BJ (cell line): ENCODE results near the gene RALY. TPM values are rescaled to one million over a fixed set of nuclear protein-coding genes. Genes with fewer than 3 reads are reported as not detected.

ENCODE experiments used
- CTCF ChIA-PET: fragments of 350-600 bp; formaldehyde crosslinking; extraction: SDS; loops from one replicate; lab custom pipeline; 2021; ENCODE audit warnings: antibody characterized with exemption, inconsistent platforms; lab: Yijun Ruan, JAX
- POLR2A ChIA-PET: fragments of 300-600 bp; sonication (Branson Sonifier 250); formaldehyde crosslinking; extraction: SDS; loops from one replicate; lab custom pipeline; 2021; ENCODE audit warnings: antibody characterized with exemption; lab: Charles Lee
- DNase-seq: peaks from one replicate; pipeline ENCODE4 v3.0.0-alpha.2; 2011; ENCODE audit warnings: low read depth
- H3K27me3 ChIP-seq: 2 replicates; pipeline ENCODE4 v1.6.0; 2011; ENCODE audit warnings: low read length; ENCODE audit not compliant: control insufficient read depth, insufficient read depth
- H3K36me3 ChIP-seq: 2 replicates; pipeline ENCODE4 v1.5.1; 2011; ENCODE audit warnings: low read length; ENCODE audit not compliant: control insufficient read depth, insufficient read depth
- H3K4me3 ChIP-seq: 2 replicates; pipeline ENCODE4 v1.5.1; 2011; ENCODE audit warnings: low read depth, mild to moderate bottlenecking, control low read depth, low read length
- polyA plus RNA-seq: library from polyadenylated mRNA; depleted of rRNA; stranded (reverse); fragments of >200 nt; gene quantifications from 2 replicates; pipeline ENCODE4 v1.2.3, GENCODE V29; 2011
- TF ChIP-seq, protein P1 (sequence below): IDR thresholded peaks from 2 replicates; pipeline ENCODE4 v1.5.1; 2011; ENCODE audit warnings: low read depth, mild to moderate bottlenecking, control low read depth, inconsistent platforms, low read length, moderate library complexity; ENCODE audit not compliant: insufficient read depth

The RALY gene
- polyA plus RNA-seq, 1 experiment: 144 TPM

DNA sequence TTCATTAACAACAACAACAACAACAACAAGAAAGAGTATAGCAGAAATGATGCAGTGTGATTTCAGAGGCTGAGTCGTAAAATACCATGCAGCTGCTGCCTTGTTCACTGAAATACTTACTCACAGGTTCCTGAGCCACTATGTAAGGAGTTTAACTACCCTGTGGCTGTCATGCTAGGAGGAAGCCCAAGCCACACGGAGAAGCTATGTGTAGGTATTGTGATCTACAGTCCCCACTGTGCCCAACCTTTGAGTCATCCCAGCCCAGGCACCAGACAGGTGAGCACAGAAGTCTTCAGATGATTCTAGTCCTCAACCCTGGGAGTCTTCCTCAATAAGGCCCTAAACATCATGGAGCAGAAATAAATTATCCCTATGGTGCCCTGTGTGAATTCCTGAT lies 14.6 kb upstream of the RALY start:
- H3K36me3 ChIP-seq: no peaks in the 10 kb centered on the region
- DNase-seq: no peak
- TF ChIP-seq, protein P1, sequence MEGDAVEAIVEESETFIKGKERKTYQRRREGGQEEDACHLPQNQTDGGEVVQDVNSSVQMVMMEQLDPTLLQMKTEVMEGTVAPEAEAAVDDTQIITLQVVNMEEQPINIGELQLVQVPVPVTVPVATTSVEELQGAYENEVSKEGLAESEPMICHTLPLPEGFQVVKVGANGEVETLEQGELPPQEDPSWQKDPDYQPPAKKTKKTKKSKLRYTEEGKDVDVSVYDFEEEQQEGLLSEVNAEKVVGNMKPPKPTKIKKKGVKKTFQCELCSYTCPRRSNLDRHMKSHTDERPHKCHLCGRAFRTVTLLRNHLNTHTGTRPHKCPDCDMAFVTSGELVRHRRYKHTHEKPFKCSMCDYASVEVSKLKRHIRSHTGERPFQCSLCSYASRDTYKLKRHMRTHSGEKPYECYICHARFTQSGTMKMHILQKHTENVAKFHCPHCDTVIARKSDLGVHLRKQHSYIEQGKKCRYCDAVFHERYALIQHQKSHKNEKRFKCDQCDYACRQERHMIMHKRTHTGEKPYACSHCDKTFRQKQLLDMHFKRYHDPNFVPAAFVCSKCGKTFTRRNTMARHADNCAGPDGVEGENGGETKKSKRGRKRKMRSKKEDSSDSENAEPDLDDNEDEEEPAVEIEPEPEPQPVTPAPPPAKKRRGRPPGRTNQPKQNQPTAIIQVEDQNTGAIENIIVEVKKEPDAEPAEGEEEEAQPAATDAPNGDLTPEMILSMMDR: no peak
- CTCF ChIA-PET: no interaction called here
- H3K4me3 ChIP-seq: no peak overlapping the region
- POLR2A ChIA-PET: no interaction called here
- peaks cover 7% of the 10 kb centered on the region; the same call in 1 of the 2 replicates for H3K27me3 ChIP-seq

DNA sequence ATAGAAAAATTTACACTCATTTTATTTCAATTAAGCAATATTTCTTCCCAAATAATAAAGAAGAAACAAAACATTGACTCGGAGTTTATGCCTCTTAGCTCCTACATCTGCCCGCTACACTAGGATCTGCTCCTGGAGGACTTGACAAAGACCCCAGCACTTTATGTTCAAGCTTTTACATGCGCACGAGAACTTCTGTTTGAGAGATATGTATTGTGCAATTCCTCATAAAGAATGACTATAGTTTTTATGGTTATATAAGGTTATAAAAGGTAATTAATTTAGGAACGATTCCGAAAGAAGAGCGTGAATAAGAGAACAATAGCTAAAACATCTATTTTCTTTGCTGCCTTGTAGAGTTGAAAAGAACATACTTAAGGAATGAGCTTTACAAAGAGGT lies 12.4 kb upstream of the RALY start:
- H3K4me3 ChIP-seq: no peak overlapping the region
- CTCF ChIA-PET: interaction anchor here (0.9 to 2.8 kb wide), 7 partner anchors 8 to 125 kb away, joined by 3 to 7 read pairs (median 4); no protein-coding TSS in a partner anchor
- H3K36me3 ChIP-seq: no peaks in the 10 kb centered on the region
- no peak for DNase-seq
- TF ChIP-seq, protein P1: no peak
- POLR2A ChIA-PET: no interaction called here
- peaks cover 7% of the 10 kb centered on the region; the same call in 1 of the 2 replicates for H3K27me3 ChIP-seq

DNA sequence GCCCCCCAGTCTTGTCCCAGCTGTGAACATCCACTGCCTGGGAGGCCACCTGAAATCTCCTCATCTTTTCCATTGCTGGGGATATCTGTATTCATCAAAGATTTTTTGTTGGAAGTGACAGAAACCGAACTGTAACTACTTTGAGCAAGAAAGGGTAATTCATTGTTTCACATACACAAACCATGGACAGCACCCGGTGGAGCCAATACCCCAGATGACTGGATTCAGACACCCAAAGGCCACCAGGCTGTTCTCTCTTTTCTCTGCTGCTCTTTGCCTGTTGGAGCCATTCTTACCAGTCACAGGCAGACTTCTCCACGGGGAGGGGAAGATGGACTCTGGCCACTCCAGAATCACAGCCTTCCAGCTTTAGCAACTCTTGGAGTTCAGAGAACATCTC lies 11.7 kb upstream of the RALY start:
- Histone ChIP-seq H3K36me3 (no peaks in the 10 kb centered on the region), H3K4me3 (no peak overlapping the region), H3K27me3 (peaks cover 7% of the 10 kb centered on the region; the same call in 1 of the 2 replicates)
- DNase-seq: no peak
- CTCF ChIA-PET: interaction anchor here (1.4 to 2.8 kb wide), 2 partner anchors 8 to 13 kb away, joined by 5 to 7 read pairs; no protein-coding TSS in a partner anchor
- POLR2A ChIA-PET: no interaction called here
- TF ChIP-seq, protein P1: no peak

DNA sequence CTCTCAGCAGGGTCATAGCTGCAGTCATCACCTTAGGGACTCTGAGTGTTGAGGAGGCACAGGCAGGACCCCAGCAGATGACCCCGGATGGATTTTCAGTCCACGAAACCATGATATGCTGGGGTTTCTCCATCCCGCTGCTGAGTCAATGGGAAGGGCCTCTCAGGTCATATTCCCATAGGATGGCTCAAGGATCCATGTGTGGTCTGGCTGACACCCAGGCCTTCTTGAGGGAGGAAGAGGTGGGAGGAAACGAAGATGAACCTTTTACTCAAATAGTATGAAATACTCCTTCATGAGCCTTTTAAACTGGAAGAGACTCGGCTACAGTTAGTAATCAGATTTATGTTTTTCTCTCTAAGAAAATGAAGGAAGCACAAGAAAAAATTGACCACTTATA lies 10.3 kb upstream of the RALY start:
- ChIA-PET POLR2A (no interaction called here), CTCF (no interaction called here)
- no peak for DNase-seq
- TF ChIP-seq, protein P1: no peak
- 0 out of 2 replicates have a peak, but pooled peaks cover 4% of the 10 kb centered on the region for H3K27me3 ChIP-seq
- no peak overlapping the region for H3K4me3 ChIP-seq
- H3K36me3 ChIP-seq: no peaks in the 10 kb centered on the region

DNA sequence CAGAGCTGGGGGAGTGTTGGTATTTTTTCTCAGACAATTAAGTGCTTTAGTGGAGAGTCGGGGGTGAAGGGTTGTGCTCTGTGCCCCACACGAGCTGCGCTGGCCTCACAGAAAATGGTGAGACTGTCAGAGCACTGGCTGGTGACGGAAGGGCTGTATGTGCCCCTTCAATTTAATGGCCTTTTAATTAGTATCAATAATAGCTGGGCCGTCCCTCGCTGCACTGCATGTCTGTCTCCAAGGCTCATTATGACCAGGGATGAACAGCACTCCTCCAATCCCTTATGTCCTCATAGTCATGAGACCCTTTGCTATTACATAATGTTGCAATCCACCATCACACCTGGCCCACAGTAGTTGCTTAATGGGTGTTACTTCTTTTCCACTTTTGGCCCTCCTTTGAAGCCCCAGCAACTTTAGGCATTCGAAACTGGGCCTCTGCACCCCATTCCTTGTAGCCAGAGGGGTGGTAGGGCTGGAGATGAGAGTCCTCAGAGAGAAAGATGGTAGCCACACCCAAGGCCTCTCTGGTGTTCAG lies 9.5 kb upstream of the RALY start:
- POLR2A ChIA-PET: no interaction called here
- TF ChIP-seq, protein P1: no peak
- Histone ChIP-seq H3K4me3 (no peak overlapping the region), H3K27me3 (0 out of 2 replicates have a peak, but pooled peaks cover 4% of the 10 kb centered on the region), H3K36me3 (no peaks in the 10 kb centered on the region)
- DNase-seq: no peak
- CTCF ChIA-PET: interaction anchor here (1.3 kb wide), 1 partner anchor 8 kb away, joined by 3 read pairs; no protein-coding TSS in a partner anchor
